SK-N-SH (cell line): Measurements from ENCODE around the gene CASP1. TPM values are rescaled to one million over a fixed set of nuclear protein-coding genes. Genes with fewer than 3 reads are reported as not detected.

Source experiments
- CTCF ChIA-PET: fragments of 300-600, 350-600 bp; formaldehyde crosslinking; extraction: SDS; loops from one replicate; lab custom pipeline; 2021; lab: Yijun Ruan, JAX
- POLR2A ChIA-PET: fragments of 350-600 bp; sonication (Branson Sonifier 250); formaldehyde crosslinking; extraction: SDS; loops from one replicate; lab custom pipeline; 2020; ENCODE audit warnings: antibody characterized with exemption, inconsistent platforms; lab: Yijun Ruan, JAX
- DNase-seq: peaks from one replicate; pipeline ENCODE4 v3.0.0; 2012
- H2AFZ ChIP-seq: fragments of 200-600 bp; sonication (generic); 2 replicates; pipeline ENCODE4 v1.8.1; 2016; ENCODE audit warnings: antibody characterized with exemption, mild to moderate bottlenecking, low read depth
- H3F3A ChIP-seq: fragments of 200-600 bp; sonication (generic); replicated peaks from 2 replicates; pipeline ENCODE3; 2016; ENCODE audit warnings: antibody characterized with exemption, mild to moderate bottlenecking; ENCODE audit not compliant: insufficient read depth
- H3K27ac ChIP-seq, 2 experiments: fragments of 200-500 bp in 1 of 2; fragments of 200-600 bp in 1 of 2; sonication (Bioruptor generic) in 1 of 2; sonication (generic), shearing (Covaris generic) in 1 of 2; 2 replicates each; pipeline versions ENCODE4 v1.5.1 to v1.6.1; 2014 to 2016; ENCODE audit warnings: low read depth in 2 of 2, inconsistent platforms in 1 of 2, low read length in 1 of 2, mild to moderate bottlenecking in 1 of 2, mixed read lengths in 1 of 2
- H3K27me3 ChIP-seq: fragments of 200-600 bp; sonication (generic), shearing (Covaris generic); 2 replicates; pipeline ENCODE4 v1.6.1; 2016; ENCODE audit warnings: mixed run types; ENCODE audit not compliant: insufficient read depth
- H3K36me3 ChIP-seq, 2 experiments: fragments of 200-500 bp in 1 of 2; fragments of 200-600 bp in 1 of 2; sonication (Bioruptor generic) in 1 of 2; sonication (generic) in 1 of 2; replicated peaks in 1 of 2; 2 replicates each; pipeline versions ENCODE3 to v1.5.1; 2014 to 2016; ENCODE audit warnings: low read length in 1 of 2, mild to moderate bottlenecking in 1 of 2; ENCODE audit not compliant: insufficient read depth in 2 of 2, control insufficient read depth in 1 of 2
- H3K4me1 ChIP-seq, 2 experiments: fragments of 200-500 bp in 1 of 2; fragments of 200-600 bp in 1 of 2; sonication (Bioruptor generic) in 1 of 2; sonication (generic), shearing (Covaris generic) in 1 of 2; 2 replicates each; pipeline versions ENCODE4 v1.5.1 to v1.6.1; 2014 to 2016; ENCODE audit warnings: low read depth in 1 of 2, low read length in 1 of 2, mixed run types in 1 of 2; ENCODE audit not compliant: insufficient read depth in 2 of 2, control insufficient read depth in 1 of 2
- H3K4me2 ChIP-seq: fragments of 200-600 bp; sonication (generic), shearing (Covaris generic); 2 replicates; pipeline ENCODE4 v1.6.1; 2017; ENCODE audit warnings: mixed run types
- H3K4me3 ChIP-seq, 2 experiments: fragments of 200-500 bp in 1 of 2; fragments of 200-600 bp in 1 of 2; sonication (Bioruptor generic) in 1 of 2; sonication (generic), shearing (Covaris generic) in 1 of 2; 2 replicates each; pipeline versions ENCODE4 v1.5.1 to v1.8.1; 2014 to 2016; ENCODE audit warnings: low read depth in 2 of 2, inconsistent platforms in 1 of 2, low read length in 1 of 2, mild to moderate bottlenecking in 1 of 2, mixed read lengths in 1 of 2, moderate library complexity in 1 of 2
- H3K79me2 ChIP-seq: fragments of 200-600 bp; sonication (generic); 2 replicates; pipeline ENCODE4 v1.8.1; 2017; ENCODE audit warnings: mild to moderate bottlenecking; ENCODE audit not compliant: insufficient read depth
- H3K9ac ChIP-seq: fragments of 200-600 bp; sonication (generic); 2 replicates; pipeline ENCODE4 v1.6.1; 2017; ENCODE audit warnings: mixed run types
- H3K9me2 ChIP-seq: fragments of 200-600 bp; sonication (generic); 2 replicates; pipeline ENCODE4 v1.6.1; 2017; ENCODE audit warnings: mixed run types
- H3K9me3 ChIP-seq: fragments of 200-600 bp; sonication (generic); 2 replicates; pipeline ENCODE4 v1.6.1; 2017; ENCODE audit warnings: mixed run types, mild to moderate bottlenecking, moderate library complexity
- H4K20me1 ChIP-seq: fragments of 200-600 bp; sonication (generic); 2 replicates; pipeline ENCODE4 v1.6.1; 2017; ENCODE audit warnings: mild to moderate bottlenecking, mixed run types; ENCODE audit not compliant: insufficient read depth
- CHD2 ChIP-seq: fragments of 150-350 bp; IDR thresholded peaks from 2 replicates; pipeline ENCODE4 v1.6.1; 2018; ENCODE audit warnings: low read length; ENCODE audit not compliant: partially characterized antibody
- ELF1 ChIP-seq: IDR thresholded peaks from 2 replicates; pipeline ENCODE4 v1.4.0; 2012
- EZH2phosphoT487 ChIP-seq: fragments of 200-600 bp; sonication (generic); IDR thresholded peaks from 2 replicates; pipeline ENCODE4 v1.6.1; 2017; ENCODE audit warnings: low read depth, mixed run types, mild to moderate bottlenecking, antibody characterized with exemption, moderate library complexity, borderline replicate concordance
- FOXJ3 ChIP-seq: sonication (generic); formaldehyde crosslinking; IDR thresholded peaks from 2 replicates; pipeline ENCODE4 v1.5.1; 2020; ENCODE audit warnings: mild to moderate bottlenecking, missing genetic modification reagents
- JUND ChIP-seq: IDR thresholded peaks from 2 replicates; pipeline ENCODE4 v1.4.0; 2012
- MEF2A ChIP-seq: IDR thresholded peaks from 2 replicates; pipeline ENCODE4 v1.4.0; 2012; ENCODE audit warnings: low read depth, borderline replicate concordance
- NFIC ChIP-seq: IDR thresholded peaks from 2 replicates; pipeline ENCODE4 v1.4.0; 2012; ENCODE audit warnings: borderline replicate concordance
- POLR2AphosphoS5 ChIP-seq: IDR thresholded peaks from 2 replicates; pipeline ENCODE4 v1.6.1; 2012; ENCODE audit warnings: low read depth, low read length
- RAD21 ChIP-seq: IDR thresholded peaks from 2 replicates; pipeline ENCODE4 v1.6.1; 2012; ENCODE audit warnings: mild to moderate bottlenecking, low read length
- RCOR1 ChIP-seq: fragments of 150-350 bp; IDR thresholded peaks from 2 replicates; pipeline ENCODE4 v1.6.1; 2017; ENCODE audit warnings: antibody characterized with exemption, low read length
- RXRA ChIP-seq: IDR thresholded peaks from 2 replicates; pipeline ENCODE4 v1.4.0; 2012; ENCODE audit warnings: low read depth, mild to moderate bottlenecking, borderline replicate concordance
- YY1 ChIP-seq: IDR thresholded peaks from 2 replicates; pipeline ENCODE4 v1.4.0; 2012; ENCODE audit warnings: low read depth, mild to moderate bottlenecking
- WGBS: methylation state at CpG from one replicate; pipeline ENCODE4 v1.1.6; 2017; ENCODE audit warnings: low lambda C conversion rate; 5-methylcytosine and 5-hydroxymethylcytosine counted together
- polyA plus RNA-seq, 3 experiments: library from polyadenylated mRNA; depleted of rRNA; stranded (reverse); fragments of >200 nt; gene quantifications; 2 replicates each; pipeline ENCODE4 v1.2.3, GENCODE V29; 2012
- TF ChIP-seq, protein P1 (sequence below): IDR thresholded peaks from 2 replicates; pipeline ENCODE4 v1.4.0; 2012; ENCODE audit warnings: low read depth, borderline replicate concordance
- TF ChIP-seq, protein P2 (sequence below): fragments of 150-350 bp; IDR thresholded peaks from 2 replicates; pipeline ENCODE4 v1.6.1; 2017; ENCODE audit warnings: antibody characterized with exemption, low read length, low read depth, borderline replicate concordance
- TF ChIP-seq, protein P3 (sequence below): IDR thresholded peaks from 2 replicates; pipeline ENCODE4; 2012
- TF ChIP-seq, protein P4 (sequence below): fragments of 150-350 bp; IDR thresholded peaks from 2 replicates; pipeline ENCODE4 v1.6.1; 2016; ENCODE audit warnings: mild to moderate bottlenecking, low read depth, low read length
- TF ChIP-seq, protein P5 (sequence below): fragments of 200-600 bp; sonication (generic); IDR thresholded peaks from 2 replicates; pipeline ENCODE4 v1.6.1; 2017; ENCODE audit warnings: antibody characterized with exemption, mild to moderate bottlenecking, moderate library complexity
- TF ChIP-seq, protein P6 (sequence below): IDR thresholded peaks from 2 replicates; pipeline ENCODE4 v1.4.0; 2012; ENCODE audit warnings: low read depth, borderline replicate concordance

The CASP1 gene
- polyA plus RNA-seq, 1 of the 3 experiments (the other 2 are of a cell fraction) = not detected

DNA sequence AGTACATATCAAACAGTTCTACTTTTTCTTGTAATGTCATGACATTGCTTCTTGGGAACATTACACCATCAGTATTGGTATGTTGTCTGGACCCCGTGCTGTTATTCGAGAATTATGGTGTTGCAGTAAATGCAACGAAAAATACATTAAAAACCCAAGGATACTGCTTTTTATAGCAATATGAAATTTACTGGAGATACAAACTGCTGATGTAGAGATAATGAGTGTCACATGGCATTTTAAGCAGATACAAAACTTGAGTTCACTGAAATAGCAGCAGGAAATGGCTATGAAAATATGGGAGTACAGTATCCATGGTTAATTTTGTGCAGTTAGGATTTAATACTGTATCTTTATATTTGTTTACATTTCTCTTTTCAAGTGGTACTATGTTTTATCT lies 17.5 kb upstream of the CASP1 start (continued):
- TF ChIP-seq, protein P1, sequence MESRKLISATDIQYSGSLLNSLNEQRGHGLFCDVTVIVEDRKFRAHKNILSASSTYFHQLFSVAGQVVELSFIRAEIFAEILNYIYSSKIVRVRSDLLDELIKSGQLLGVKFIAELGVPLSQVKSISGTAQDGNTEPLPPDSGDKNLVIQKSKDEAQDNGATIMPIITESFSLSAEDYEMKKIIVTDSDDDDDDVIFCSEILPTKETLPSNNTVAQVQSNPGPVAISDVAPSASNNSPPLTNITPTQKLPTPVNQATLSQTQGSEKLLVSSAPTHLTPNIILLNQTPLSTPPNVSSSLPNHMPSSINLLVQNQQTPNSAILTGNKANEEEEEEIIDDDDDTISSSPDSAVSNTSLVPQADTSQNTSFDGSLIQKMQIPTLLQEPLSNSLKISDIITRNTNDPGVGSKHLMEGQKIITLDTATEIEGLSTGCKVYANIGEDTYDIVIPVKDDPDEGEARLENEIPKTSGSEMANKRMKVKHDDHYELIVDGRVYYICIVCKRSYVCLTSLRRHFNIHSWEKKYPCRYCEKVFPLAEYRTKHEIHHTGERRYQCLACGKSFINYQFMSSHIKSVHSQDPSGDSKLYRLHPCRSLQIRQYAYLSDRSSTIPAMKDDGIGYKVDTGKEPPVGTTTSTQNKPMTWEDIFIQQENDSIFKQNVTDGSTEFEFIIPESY = no peak
- TF ChIP-seq RAD21 = no peak

DNA sequence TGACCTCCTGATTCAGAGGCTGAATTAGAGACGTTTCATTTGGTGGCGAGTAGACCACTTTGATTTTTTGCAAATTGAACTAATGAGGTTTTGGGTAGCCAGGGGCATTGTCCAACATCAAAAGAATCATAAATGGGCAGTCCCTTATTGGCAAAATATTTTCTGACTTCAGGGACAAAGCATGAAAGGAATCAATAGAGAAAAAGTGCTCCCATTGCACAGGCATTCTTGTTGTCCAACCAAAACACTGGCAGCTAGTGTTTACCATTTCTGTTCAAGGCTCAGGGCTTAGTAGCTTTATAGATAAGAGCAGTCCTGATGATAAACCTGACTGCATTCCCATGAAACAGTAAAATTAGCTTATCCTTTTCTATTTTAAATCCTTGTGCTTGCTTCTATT lies 16.6 kb upstream of the CASP1 start:
- 45% methylated on average over 2 of the region's 2 CpGs for WGBS
- POLR2A ChIA-PET = no interaction called here

DNA sequence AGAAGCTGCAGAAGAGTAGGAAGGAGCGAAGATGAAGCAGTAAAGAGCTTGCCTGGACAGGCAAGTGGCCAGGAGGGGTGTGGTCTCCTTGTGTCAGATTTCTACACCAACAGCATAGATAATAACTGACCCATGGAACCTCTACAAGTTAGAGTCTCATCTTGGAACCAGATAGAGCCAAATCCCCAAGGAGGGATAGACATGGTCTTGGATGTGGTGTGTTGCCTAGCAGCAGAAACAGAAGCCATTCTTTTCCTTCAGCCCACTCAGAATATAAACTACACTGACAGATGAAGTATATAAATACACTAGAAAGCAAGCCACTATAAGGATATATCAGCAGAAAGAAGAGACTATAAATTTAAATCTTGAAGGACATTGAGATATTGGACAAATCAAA lies 14.5 kb upstream of the CASP1 start:
- Histone ChIP-seq H3K9me2 (no peaks in the 10 kb centered on the region), H3K27ac (no peak overlapping the region), H2AFZ (no peak overlapping the region), H3K4me1 (no peaks in the 10 kb centered on the region), H3K27me3 (no peaks in the 10 kb centered on the region), H3K4me2 (no peak overlapping the region), H3K36me3 (no peaks in the 10 kb centered on the region), H3K4me3 (no peak overlapping the region), H3K9me3 (no peaks in the 10 kb centered on the region), H3F3A (no peaks in the 10 kb centered on the region), H3K79me2 (no peaks in the 10 kb centered on the region), H3K9ac (no peak overlapping the region), H4K20me1 (no peaks in the 10 kb centered on the region)
- ChIA-PET POLR2A (no interaction called here), CTCF (no interaction called here)
- WGBS = 33% methylated on average over 1 of the region's 1 CpG
- DNase-seq = no peak
- TF ChIP-seq JUND = no peak
- TF ChIP-seq RXRA = no peak
- TF ChIP-seq RAD21 = no peak
- TF ChIP-seq, protein P2, sequence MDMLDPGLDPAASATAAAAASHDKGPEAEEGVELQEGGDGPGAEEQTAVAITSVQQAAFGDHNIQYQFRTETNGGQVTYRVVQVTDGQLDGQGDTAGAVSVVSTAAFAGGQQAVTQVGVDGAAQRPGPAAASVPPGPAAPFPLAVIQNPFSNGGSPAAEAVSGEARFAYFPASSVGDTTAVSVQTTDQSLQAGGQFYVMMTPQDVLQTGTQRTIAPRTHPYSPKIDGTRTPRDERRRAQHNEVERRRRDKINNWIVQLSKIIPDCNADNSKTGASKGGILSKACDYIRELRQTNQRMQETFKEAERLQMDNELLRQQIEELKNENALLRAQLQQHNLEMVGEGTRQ = no peak
- TF ChIP-seq, protein P3, sequence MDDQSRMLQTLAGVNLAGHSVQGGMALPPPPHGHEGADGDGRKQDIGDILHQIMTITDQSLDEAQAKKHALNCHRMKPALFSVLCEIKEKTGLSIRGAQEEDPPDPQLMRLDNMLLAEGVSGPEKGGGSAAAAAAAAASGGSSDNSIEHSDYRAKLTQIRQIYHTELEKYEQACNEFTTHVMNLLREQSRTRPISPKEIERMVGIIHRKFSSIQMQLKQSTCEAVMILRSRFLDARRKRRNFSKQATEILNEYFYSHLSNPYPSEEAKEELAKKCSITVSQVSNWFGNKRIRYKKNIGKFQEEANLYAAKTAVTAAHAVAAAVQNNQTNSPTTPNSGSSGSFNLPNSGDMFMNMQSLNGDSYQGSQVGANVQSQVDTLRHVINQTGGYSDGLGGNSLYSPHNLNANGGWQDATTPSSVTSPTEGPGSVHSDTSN = no peak
- no peak for TF ChIP-seq CHD2
- no peak for TF ChIP-seq EZH2phosphoT487
- no peak for TF ChIP-seq FOXJ3
- TF ChIP-seq, protein P4, sequence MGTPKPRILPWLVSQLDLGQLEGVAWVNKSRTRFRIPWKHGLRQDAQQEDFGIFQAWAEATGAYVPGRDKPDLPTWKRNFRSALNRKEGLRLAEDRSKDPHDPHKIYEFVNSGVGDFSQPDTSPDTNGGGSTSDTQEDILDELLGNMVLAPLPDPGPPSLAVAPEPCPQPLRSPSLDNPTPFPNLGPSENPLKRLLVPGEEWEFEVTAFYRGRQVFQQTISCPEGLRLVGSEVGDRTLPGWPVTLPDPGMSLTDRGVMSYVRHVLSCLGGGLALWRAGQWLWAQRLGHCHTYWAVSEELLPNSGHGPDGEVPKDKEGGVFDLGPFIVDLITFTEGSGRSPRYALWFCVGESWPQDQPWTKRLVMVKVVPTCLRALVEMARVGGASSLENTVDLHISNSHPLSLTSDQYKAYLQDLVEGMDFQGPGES = no peak
- TF ChIP-seq MEF2A = no peak
- no peak for TF ChIP-seq NFIC
- TF ChIP-seq, protein P5, sequence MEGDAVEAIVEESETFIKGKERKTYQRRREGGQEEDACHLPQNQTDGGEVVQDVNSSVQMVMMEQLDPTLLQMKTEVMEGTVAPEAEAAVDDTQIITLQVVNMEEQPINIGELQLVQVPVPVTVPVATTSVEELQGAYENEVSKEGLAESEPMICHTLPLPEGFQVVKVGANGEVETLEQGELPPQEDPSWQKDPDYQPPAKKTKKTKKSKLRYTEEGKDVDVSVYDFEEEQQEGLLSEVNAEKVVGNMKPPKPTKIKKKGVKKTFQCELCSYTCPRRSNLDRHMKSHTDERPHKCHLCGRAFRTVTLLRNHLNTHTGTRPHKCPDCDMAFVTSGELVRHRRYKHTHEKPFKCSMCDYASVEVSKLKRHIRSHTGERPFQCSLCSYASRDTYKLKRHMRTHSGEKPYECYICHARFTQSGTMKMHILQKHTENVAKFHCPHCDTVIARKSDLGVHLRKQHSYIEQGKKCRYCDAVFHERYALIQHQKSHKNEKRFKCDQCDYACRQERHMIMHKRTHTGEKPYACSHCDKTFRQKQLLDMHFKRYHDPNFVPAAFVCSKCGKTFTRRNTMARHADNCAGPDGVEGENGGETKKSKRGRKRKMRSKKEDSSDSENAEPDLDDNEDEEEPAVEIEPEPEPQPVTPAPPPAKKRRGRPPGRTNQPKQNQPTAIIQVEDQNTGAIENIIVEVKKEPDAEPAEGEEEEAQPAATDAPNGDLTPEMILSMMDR = no peak
- no peak for TF ChIP-seq YY1
- no peak for TF ChIP-seq RCOR1

More for the DNA sequence above, 16.6 kb upstream of the CASP1 start:
- Histone ChIP-seq H3K9me2 (no peaks in the 10 kb centered on the region), H3K9me3 (no peaks in the 10 kb centered on the region), H3K36me3 (no peaks in the 10 kb centered on the region), H3K27ac (no peak overlapping the region), H3K4me1 (no peaks in the 10 kb centered on the region), H3K4me2 (no peak overlapping the region), H3K27me3 (no peaks in the 10 kb centered on the region), H3K79me2 (no peaks in the 10 kb centered on the region), H3K4me3 (no peak overlapping the region), H4K20me1 (no peaks in the 10 kb centered on the region), H2AFZ (no peak overlapping the region), H3F3A (no peaks in the 10 kb centered on the region), H3K9ac (no peak overlapping the region)
- DNase-seq = no peak
- CTCF ChIA-PET = no interaction called here
- TF ChIP-seq RXRA = no peak
- no peak for TF ChIP-seq NFIC
- TF ChIP-seq EZH2phosphoT487 = no peak
- TF ChIP-seq, protein P6, sequence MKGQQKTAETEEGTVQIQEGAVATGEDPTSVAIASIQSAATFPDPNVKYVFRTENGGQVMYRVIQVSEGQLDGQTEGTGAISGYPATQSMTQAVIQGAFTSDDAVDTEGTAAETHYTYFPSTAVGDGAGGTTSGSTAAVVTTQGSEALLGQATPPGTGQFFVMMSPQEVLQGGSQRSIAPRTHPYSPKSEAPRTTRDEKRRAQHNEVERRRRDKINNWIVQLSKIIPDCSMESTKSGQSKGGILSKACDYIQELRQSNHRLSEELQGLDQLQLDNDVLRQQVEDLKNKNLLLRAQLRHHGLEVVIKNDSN = no peak
- no peak for TF ChIP-seq POLR2AphosphoS5
- TF ChIP-seq ELF1 = no peak
